ENCODE data around the gene FRMD5. TPM values are rescaled to one million over a fixed set of nuclear protein-coding genes. Genes with fewer than 3 reads are reported as not detected.
"Not testable (repeated sequence)": the region's sequence is repeated elsewhere in the genome, so short reads cannot be mapped to it uniquely, and the experiment has no call there.

Gene FRMD5
- total RNA-seq, 1 donor from 2014 or later = 9.9 TPM

DNA sequence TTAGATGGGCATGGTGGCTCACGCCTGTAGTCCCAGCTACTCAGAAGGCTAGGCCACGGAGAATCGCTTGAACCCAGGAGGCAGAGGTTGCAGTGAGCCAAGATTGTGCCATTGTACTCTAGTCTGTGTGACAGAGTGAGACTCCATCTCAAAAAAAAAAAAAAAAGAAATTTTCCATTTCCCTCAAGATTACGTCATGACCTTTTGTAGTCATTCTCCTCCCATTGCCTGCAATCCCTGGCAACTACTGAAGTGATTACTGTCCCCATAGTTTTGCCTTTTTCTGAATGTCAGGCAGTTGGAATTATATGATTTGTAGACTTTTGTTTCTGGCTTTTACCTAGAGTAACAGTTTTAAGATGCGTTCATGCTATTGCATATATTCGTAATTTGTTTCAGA is 340.3 kb downstream of the FRMD5 start:
- TF ChIP-seq CTCF (IDR thresholded peaks at IDR 0.05; ENCODE audit: insufficient read depth, low read length, poor library complexity, severe bottlenecking) = no peak
- Histone ChIP-seq H3K4me3 (ENCODE audit: low read depth, low read length) (no peak overlapping the region), H3K36me3 (ENCODE audit: control insufficient read depth, insufficient read depth, low read length) (no peaks in the 10 kb centered on the region), H3K27me3 (ENCODE audit: control insufficient read depth, insufficient read depth, low read length) (no peaks in the 10 kb centered on the region)
- DNase-seq (ENCODE audit: low read depth) = no peak

GRCh38 chr15:43852607-43853006 is 342.5 kb downstream of the FRMD5 start:
- H3K27me3 ChIP-seq (ENCODE audit: control insufficient read depth, insufficient read depth, low read length) = no peaks in the 10 kb centered on the region
- TF ChIP-seq CTCF (IDR thresholded peaks at IDR 0.05; ENCODE audit: insufficient read depth, low read length, poor library complexity, severe bottlenecking) = no peak
- no peak for DNase-seq (ENCODE audit: low read depth)
- no peaks in the 10 kb centered on the region for H3K36me3 ChIP-seq (ENCODE audit: control insufficient read depth, insufficient read depth, low read length)
- H3K4me3 ChIP-seq (ENCODE audit: low read depth, low read length) = no peak overlapping the region

- no peak for DNase-seq (ENCODE audit: low read depth)
- Histone ChIP-seq H3K4me3 (ENCODE audit: low read depth, low read length) (no peak overlapping the region), H3K36me3 (ENCODE audit: control insufficient read depth, insufficient read depth, low read length) (no peaks in the 10 kb centered on the region), H3K27me3 (ENCODE audit: control insufficient read depth, insufficient read depth, low read length) (no peaks in the 10 kb centered on the region)
- TF ChIP-seq CTCF (IDR thresholded peaks at IDR 0.05; ENCODE audit: insufficient read depth, low read length, poor library complexity, severe bottlenecking) = no peak
Observed at GRCh38 chr15:43851251-43851650, 343.8 kb downstream of the FRMD5 start.

GRCh38 chr15:43845421-43845820 is 349.6 kb downstream of the FRMD5 start:
- Histone ChIP-seq H3K36me3 (ENCODE audit: control insufficient read depth, insufficient read depth, low read length) (no peaks in the 10 kb centered on the region), H3K27me3 (ENCODE audit: control insufficient read depth, insufficient read depth, low read length) (no peaks in the 10 kb centered on the region), H3K4me3 (ENCODE audit: low read depth, low read length) (no peak overlapping the region)
- TF ChIP-seq CTCF (IDR thresholded peaks at IDR 0.05; ENCODE audit: insufficient read depth, low read length, poor library complexity, severe bottlenecking) = no peak
- no peak for DNase-seq (ENCODE audit: low read depth)

DNA sequence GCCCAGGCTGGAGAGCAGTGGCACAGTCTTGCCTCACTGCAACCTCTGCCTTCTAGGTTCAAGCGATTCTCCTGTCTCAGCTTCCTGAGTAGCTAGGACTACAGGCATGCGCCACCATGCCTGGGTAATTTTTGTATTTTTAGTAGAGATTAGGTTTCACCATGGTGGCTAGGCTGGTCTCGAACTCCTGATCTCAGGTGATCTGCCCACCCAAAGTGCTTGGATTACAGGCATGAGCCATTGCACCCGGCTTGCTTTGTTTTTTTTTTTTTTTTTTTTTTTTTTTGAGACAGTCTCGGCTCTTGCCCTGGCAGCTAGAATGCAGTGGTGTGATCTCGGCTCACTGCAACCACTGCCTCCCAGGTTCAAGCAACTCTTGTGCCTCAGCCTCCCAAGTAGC is 362.6 kb downstream of the FRMD5 start:
- H3K4me3 ChIP-seq (ENCODE audit: low read depth, low read length); DNase-seq (ENCODE audit: low read depth); H3K36me3 ChIP-seq (ENCODE audit: control insufficient read depth, insufficient read depth, low read length); H3K27me3 ChIP-seq (ENCODE audit: control insufficient read depth, insufficient read depth, low read length): not testable (repeated sequence)

GRCh38 chr15:43831519-43832052 is 363.5 kb downstream of the FRMD5 start:
- H3K27me3 ChIP-seq (ENCODE audit: control insufficient read depth, insufficient read depth, low read length); DNase-seq (ENCODE audit: low read depth); H3K36me3 ChIP-seq (ENCODE audit: control insufficient read depth, insufficient read depth, low read length); H3K4me3 ChIP-seq (ENCODE audit: low read depth, low read length): not testable (repeated sequence)

GRCh38 chr15:43830691-43831275 is 364.3 kb downstream of the FRMD5 start:
- H3K36me3 ChIP-seq (ENCODE audit: control insufficient read depth, insufficient read depth, low read length); H3K4me3 ChIP-seq (ENCODE audit: low read depth, low read length); H3K27me3 ChIP-seq (ENCODE audit: control insufficient read depth, insufficient read depth, low read length); DNase-seq (ENCODE audit: low read depth): not testable (repeated sequence)

- H3K36me3 ChIP-seq (ENCODE audit: control insufficient read depth, insufficient read depth, low read length); H3K4me3 ChIP-seq (ENCODE audit: low read depth, low read length); DNase-seq (ENCODE audit: low read depth); H3K27me3 ChIP-seq (ENCODE audit: control insufficient read depth, insufficient read depth, low read length): not testable (repeated sequence)
Observed at GRCh38 chr15:43829951-43830540, 365.0 kb downstream of the FRMD5 start.
